GM12878 (cell line): ENCODE data around the gene KRTAP10-7. TPM values are rescaled to one million over a fixed set of nuclear protein-coding genes. Genes with fewer than 3 reads are reported as not detected.

Source experiments
- ATAC-seq: fragments of 200-7000 bp; cut with Tn5 transposase; 3 replicates; pipeline ENCODE4 v1.9.1; 2020; ENCODE audit warnings: mild to moderate bottlenecking, moderate library complexity
- BruUV-seq: library from RNA; stranded (reverse); fragments of 400-500 nt; replicated peaks from 2 replicates; lab custom pipeline; 2021; lab: Mats Ljungman, UMichigan
- CTCF ChIA-PET: fragments of 300-600 bp; sonication (Branson Sonifier 250); formaldehyde crosslinking; extraction: SDS; loops from one replicate; lab custom pipeline; 2021; ENCODE audit warnings: inconsistent platforms; lab: Yijun Ruan, JAX
- POLR2A ChIA-PET: fragments of 350-600 bp; formaldehyde crosslinking; extraction: SDS; loops from one replicate; lab custom pipeline; 2021; ENCODE audit warnings: inconsistent platforms; lab: Charles Lee
- RAD21 ChIA-PET: fragments of 300-600 bp; sonication (Branson Sonifier 250); formaldehyde crosslinking; loops from one replicate; lab custom pipeline; 2023; ENCODE audit warnings: antibody characterized with exemption; ENCODE audit not compliant: unreplicated experiment; lab: Charles Lee
- SMC1A ChIA-PET: fragments of 300-600 bp; sonication (Branson Sonifier 250); formaldehyde crosslinking; loops from one replicate; lab custom pipeline; 2023; ENCODE audit not compliant: unreplicated experiment, uncharacterized antibody; lab: Charles Lee
- DNase-seq: peaks from one replicate; pipeline ENCODE4 v3.0.0-alpha.2; 2011; ENCODE audit warnings: low read depth, low spot score
- FAIRE-seq: peaks from 3 replicates; lab custom pipeline; 2011; peaks lifted over from hg19 to GRCh38; lab: Jason Lieb, UNC
- H2AFZ ChIP-seq: 2 replicates; pipeline ENCODE4 v1.6.0; 2011; ENCODE audit warnings: low read depth, low read length, control low read depth; ENCODE audit not compliant: control insufficient read depth
- H3K27ac ChIP-seq: 2 replicates; pipeline ENCODE4 v1.5.1; 2011; ENCODE audit warnings: control low read depth; ENCODE audit not compliant: control insufficient read depth, insufficient read depth
- H3K27me3 ChIP-seq, 2 experiments: replicated peaks in 1 of 2; 2 replicates each; pipeline versions ENCODE4 v1.6.0 to v1.6.1; 2011; ENCODE audit warnings: low read length in 1 of 2; ENCODE audit not compliant: control insufficient read depth in 2 of 2, insufficient read depth in 2 of 2
- H3K36me3 ChIP-seq, 2 experiments: 2 replicates each; pipeline ENCODE4 v1.5.1; 2011; ENCODE audit warnings: low read length in 1 of 2; ENCODE audit not compliant: control insufficient read depth in 2 of 2, insufficient read depth in 2 of 2
- H3K4me1 ChIP-seq: 2 replicates; pipeline ENCODE4 v1.6.1; 2011; ENCODE audit warnings: mild to moderate bottlenecking, low read length, moderate library complexity, mixed read lengths; ENCODE audit not compliant: control insufficient read depth, insufficient read depth
- H3K4me2 ChIP-seq: 2 replicates; pipeline ENCODE4 v1.6.0; 2011; ENCODE audit warnings: control low read depth; ENCODE audit not compliant: control insufficient read depth, insufficient read depth
- H3K4me3 ChIP-seq: fragments of 200-600 bp; sonication (generic); 2 replicates; pipeline ENCODE4 v1.5.1; 2016
- H3K79me2 ChIP-seq: 2 replicates; pipeline ENCODE4 v1.6.0; 2011; ENCODE audit warnings: low read length; ENCODE audit not compliant: control insufficient read depth, insufficient read depth
- H3K9ac ChIP-seq: 2 replicates; pipeline ENCODE4 v1.8.0; 2011; ENCODE audit warnings: low read length, control low read depth, mixed read lengths; ENCODE audit not compliant: control insufficient read depth, insufficient read depth
- H3K9me3 ChIP-seq: replicated peaks from 3 replicates; pipeline ENCODE4 v1.5.1; 2011; ENCODE audit warnings: mild to moderate bottlenecking, low read length; ENCODE audit not compliant: control insufficient read depth, insufficient read depth
- H4K20me1 ChIP-seq: 2 replicates; pipeline ENCODE4 v1.6.0; 2011; ENCODE audit not compliant: control insufficient read depth, insufficient read depth
- ATF7 ChIP-seq: fragments of 450-650 bp; IDR thresholded peaks from 2 replicates; pipeline ENCODE4 v1.6.1; 2016; ENCODE audit warnings: low read depth, mild to moderate bottlenecking
- CREM ChIP-seq: IDR thresholded peaks from 2 replicates; pipeline ENCODE4 v1.6.1; 2014; ENCODE audit warnings: antibody characterized with exemption, low read depth
- MTA2 ChIP-seq: fragments of 450-650 bp; IDR thresholded peaks from 2 replicates; pipeline ENCODE4 v1.6.1; 2016; ENCODE audit warnings: low read depth, mild to moderate bottlenecking, moderate library complexity
- NRF1 ChIP-seq: conservative IDR thresholded peaks from 2 replicates; pipeline ENCODE4 v1.6.1; 2011; ENCODE audit warnings: mild to moderate bottlenecking, low read depth, low read length, improper control_type of control experiment
- POLR2AphosphoS5 ChIP-seq: IDR thresholded peaks from 2 replicates; pipeline ENCODE4 v1.6.1; 2011; ENCODE audit warnings: mild to moderate bottlenecking, low read length, inconsistent platforms
- SRF ChIP-seq, 2 experiments: IDR thresholded peaks; 2 replicates each; pipeline ENCODE4 v1.6.1; 2011; ENCODE audit warnings: low read depth in 2 of 2, low read length in 2 of 2, mild to moderate bottlenecking in 1 of 2, moderate library complexity in 1 of 2
- SUPT20H ChIP-seq: IDR thresholded peaks from 2 replicates; pipeline ENCODE4 v1.6.1; 2011; ENCODE audit warnings: low read depth, mild to moderate bottlenecking, low read length, moderate library complexity, borderline replicate concordance; ENCODE audit not compliant: control insufficient read depth
- TAF1 ChIP-seq: IDR thresholded peaks from 2 replicates; pipeline ENCODE4 v1.6.1; 2011; ENCODE audit warnings: mild to moderate bottlenecking, low read depth, low read length, borderline replicate concordance
- ZZZ3 ChIP-seq: IDR thresholded peaks from 2 replicates; pipeline ENCODE4 v1.6.1; 2011; ENCODE audit warnings: low read depth; ENCODE audit not compliant: control insufficient read depth, insufficient read length
- WGBS: methylation state at CpG from one replicate; pipeline ENCODE4 v1.1.6; 2016; ENCODE audit warnings: low lambda C conversion rate; ENCODE audit not compliant: insufficient replicate concordance, insufficient coverage; ENCODE audit errors: missing lambda C conversion rate; 5-methylcytosine and 5-hydroxymethylcytosine counted together
- in situ Hi-C: fragments of 300-500 bp; cut with MboI; formaldehyde crosslinking; loops from 9 replicates; pipeline ENCODE4 v1.14.3; 2018; ENCODE audit warnings: mixed read lengths
- intact Hi-C: fragments of 100-400 bp; cut with micrococcal nuclease; formaldehyde crosslinking; loops from one replicate; pipeline ENCODE4 v1.14.2; 2022; ENCODE audit not compliant: unreplicated experiment
- polyA plus RNA-seq, 11 experiments: library from polyadenylated mRNA; depleted of rRNA in 4 of 11; unstranded in 6 of 11; stranded (reverse) in 5 of 11; fragments of >200 nt; fragmentation: Nextera tagmentation in 4 of 11; fragmentation: Illumina TruSeq in 1 of 11; extraction: Ambion mirVana in 4 of 11; extraction: Trizol in 1 of 11; gene quantifications; 1 replicate in 1 of 11; 2 replicates in 10 of 11; pipeline versions ENCODE4 v1.2.1 to v1.2.3, GENCODE V29; 2011 to 2016; ENCODE audit warnings: inconsistent platforms in 2 of 11, missing spikeins in 2 of 11, low read depth in 1 of 11
- total RNA-seq, 4 experiments: library from RNA; depleted of rRNA in 3 of 4; stranded (reverse); fragments of >200 nt in 3 of 4; fragmentation: Illumina TruSeq in 1 of 4; extraction: Trizol in 1 of 4; gene quantifications; 2 replicates each; pipeline versions ENCODE4 v1.2.1 to v1.2.3, GENCODE V29; 2013 to 2021
- TF ChIP-seq, protein P1 (sequence below): fragments of 150-350 bp; IDR thresholded peaks from 2 replicates; pipeline ENCODE4 v1.6.1; 2014; ENCODE audit warnings: mild to moderate bottlenecking, low read depth, low read length
- TF ChIP-seq, protein P2 (sequence below): IDR thresholded peaks from 2 replicates; pipeline ENCODE4 v1.6.1; 2012; ENCODE audit warnings: mild to moderate bottlenecking, low read depth, low read length
- TF ChIP-seq, protein P3 (sequence below): fragments of 150-350 bp; IDR thresholded peaks from 2 replicates; pipeline ENCODE4 v1.6.1; 2016; ENCODE audit warnings: low read depth, low read length

The KRTAP10-7 gene
- total and polyA plus RNA-seq, 10 of the 15 experiments (the other 5 are each of a cell fraction or from before 2014, with no cell fraction given): not detected

DNA sequence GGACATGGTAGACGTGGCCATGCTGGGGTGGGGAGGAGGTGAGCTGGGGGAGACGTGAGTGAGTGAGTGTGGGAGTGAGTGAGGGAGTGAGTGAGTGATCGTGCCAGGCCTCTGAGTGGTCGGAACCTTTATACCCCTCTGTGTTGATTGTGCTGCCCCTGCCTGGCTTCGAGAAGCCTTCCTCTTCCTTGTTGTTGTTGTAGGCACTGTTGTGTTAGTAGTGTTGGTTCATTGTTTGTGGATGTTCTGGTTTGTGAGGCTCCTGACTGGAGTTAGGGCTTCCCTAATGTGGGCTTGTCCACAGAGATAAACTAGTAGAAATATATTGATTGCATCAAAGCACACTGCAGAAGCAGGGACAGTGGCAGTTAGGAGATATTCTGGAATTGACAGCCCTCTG lies 41.7 kb upstream of the KRTAP10-7 start, which contains the start of gene KRTAP10-3:
KRTAP10-3 (minus strand) TSS at position 101 of the 400 bp plus-strand sequence; CDS start at position 21, 80 bp downstream.
- Histone ChIP-seq H2AFZ (no peak within 1 kb of the TSS), H4K20me1 (no peaks in the 10 kb centered on the region), H3K9me3 (no peaks in the 10 kb centered on the region; the same call in 2 of the 3 replicates), H3K27me3 (no peaks in the 10 kb centered on the region; a peak in 1 of 4 replicates), H3K4me2 (no peak within 1 kb of the TSS), H3K79me2 (no peaks in the 10 kb centered on the region), H3K9ac (no peak within 1 kb of the TSS), H3K4me1 (no peaks in the 10 kb centered on the region), H3K36me3 (no peaks in the 10 kb centered on the region), H3K27ac (no peak within 1 kb of the TSS), H3K4me3 (no peak within 1 kb of the TSS)
- in situ Hi-C loops (no loop called here), intact Hi-C loops (no loop called here)
- WGBS: 24% methylated on average over 5 of the region's 5 CpGs
- POLR2A ChIA-PET: no interaction called here
- no peak for DNase-seq
- CTCF ChIA-PET: no interaction called here
- no peak for ATAC-seq
- SMC1A ChIA-PET: no interaction called here
- FAIRE-seq: no peak
- RAD21 ChIA-PET: no interaction called here
- no TSS peak for BruUV-seq
- TF ChIP-seq CREM: no peak
- TF ChIP-seq NRF1: no peak
- TF ChIP-seq SUPT20H: no peak
- TF ChIP-seq, protein P1, sequence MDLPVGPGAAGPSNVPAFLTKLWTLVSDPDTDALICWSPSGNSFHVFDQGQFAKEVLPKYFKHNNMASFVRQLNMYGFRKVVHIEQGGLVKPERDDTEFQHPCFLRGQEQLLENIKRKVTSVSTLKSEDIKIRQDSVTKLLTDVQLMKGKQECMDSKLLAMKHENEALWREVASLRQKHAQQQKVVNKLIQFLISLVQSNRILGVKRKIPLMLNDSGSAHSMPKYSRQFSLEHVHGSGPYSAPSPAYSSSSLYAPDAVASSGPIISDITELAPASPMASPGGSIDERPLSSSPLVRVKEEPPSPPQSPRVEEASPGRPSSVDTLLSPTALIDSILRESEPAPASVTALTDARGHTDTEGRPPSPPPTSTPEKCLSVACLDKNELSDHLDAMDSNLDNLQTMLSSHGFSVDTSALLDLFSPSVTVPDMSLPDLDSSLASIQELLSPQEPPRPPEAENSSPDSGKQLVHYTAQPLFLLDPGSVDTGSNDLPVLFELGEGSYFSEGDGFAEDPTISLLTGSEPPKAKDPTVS: no peak
- TF ChIP-seq TAF1: no peak
- no peak for TF ChIP-seq SRF (IDR thresholded peaks at IDR 0.05; ENCODE audit: low read depth in 2 of 2, low read length in 2 of 2)
- TF ChIP-seq ZZZ3: no peak
- TF ChIP-seq MTA2: no peak
- no peak for TF ChIP-seq ATF7
- TF ChIP-seq, protein P2, sequence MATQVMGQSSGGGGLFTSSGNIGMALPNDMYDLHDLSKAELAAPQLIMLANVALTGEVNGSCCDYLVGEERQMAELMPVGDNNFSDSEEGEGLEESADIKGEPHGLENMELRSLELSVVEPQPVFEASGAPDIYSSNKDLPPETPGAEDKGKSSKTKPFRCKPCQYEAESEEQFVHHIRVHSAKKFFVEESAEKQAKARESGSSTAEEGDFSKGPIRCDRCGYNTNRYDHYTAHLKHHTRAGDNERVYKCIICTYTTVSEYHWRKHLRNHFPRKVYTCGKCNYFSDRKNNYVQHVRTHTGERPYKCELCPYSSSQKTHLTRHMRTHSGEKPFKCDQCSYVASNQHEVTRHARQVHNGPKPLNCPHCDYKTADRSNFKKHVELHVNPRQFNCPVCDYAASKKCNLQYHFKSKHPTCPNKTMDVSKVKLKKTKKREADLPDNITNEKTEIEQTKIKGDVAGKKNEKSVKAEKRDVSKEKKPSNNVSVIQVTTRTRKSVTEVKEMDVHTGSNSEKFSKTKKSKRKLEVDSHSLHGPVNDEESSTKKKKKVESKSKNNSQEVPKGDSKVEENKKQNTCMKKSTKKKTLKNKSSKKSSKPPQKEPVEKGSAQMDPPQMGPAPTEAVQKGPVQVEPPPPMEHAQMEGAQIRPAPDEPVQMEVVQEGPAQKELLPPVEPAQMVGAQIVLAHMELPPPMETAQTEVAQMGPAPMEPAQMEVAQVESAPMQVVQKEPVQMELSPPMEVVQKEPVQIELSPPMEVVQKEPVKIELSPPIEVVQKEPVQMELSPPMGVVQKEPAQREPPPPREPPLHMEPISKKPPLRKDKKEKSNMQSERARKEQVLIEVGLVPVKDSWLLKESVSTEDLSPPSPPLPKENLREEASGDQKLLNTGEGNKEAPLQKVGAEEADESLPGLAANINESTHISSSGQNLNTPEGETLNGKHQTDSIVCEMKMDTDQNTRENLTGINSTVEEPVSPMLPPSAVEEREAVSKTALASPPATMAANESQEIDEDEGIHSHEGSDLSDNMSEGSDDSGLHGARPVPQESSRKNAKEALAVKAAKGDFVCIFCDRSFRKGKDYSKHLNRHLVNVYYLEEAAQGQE: no peak
- TF ChIP-seq, protein P3, sequence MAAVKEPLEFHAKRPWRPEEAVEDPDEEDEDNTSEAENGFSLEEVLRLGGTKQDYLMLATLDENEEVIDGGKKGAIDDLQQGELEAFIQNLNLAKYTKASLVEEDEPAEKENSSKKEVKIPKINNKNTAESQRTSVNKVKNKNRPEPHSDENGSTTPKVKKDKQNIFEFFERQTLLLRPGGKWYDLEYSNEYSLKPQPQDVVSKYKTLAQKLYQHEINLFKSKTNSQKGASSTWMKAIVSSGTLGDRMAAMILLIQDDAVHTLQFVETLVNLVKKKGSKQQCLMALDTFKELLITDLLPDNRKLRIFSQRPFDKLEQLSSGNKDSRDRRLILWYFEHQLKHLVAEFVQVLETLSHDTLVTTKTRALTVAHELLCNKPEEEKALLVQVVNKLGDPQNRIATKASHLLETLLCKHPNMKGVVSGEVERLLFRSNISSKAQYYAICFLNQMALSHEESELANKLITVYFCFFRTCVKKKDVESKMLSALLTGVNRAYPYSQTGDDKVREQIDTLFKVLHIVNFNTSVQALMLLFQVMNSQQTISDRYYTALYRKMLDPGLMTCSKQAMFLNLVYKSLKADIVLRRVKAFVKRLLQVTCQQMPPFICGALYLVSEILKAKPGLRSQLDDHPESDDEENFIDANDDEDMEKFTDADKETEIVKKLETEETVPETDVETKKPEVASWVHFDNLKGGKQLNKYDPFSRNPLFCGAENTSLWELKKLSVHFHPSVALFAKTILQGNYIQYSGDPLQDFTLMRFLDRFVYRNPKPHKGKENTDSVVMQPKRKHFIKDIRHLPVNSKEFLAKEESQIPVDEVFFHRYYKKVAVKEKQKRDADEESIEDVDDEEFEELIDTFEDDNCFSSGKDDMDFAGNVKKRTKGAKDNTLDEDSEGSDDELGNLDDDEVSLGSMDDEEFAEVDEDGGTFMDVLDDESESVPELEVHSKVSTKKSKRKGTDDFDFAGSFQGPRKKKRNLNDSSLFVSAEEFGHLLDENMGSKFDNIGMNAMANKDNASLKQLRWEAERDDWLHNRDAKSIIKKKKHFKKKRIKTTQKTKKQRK: no peak
- no peak for TF ChIP-seq POLR2AphosphoS5
